OCI-M2 (cell line): ENCODE data around the gene COL25A1.
"Not testable (repeated sequence)": the region's sequence is repeated elsewhere in the genome, so short reads cannot be mapped to it uniquely, and the experiment has no call there.

Source experiments
- DNase-seq: peaks from one replicate; lab custom pipeline; 2025; ENCODE audit not compliant: unreplicated experiment; lab: John Stamatoyannopoulos, UW

The COL25A1 gene

DNA sequence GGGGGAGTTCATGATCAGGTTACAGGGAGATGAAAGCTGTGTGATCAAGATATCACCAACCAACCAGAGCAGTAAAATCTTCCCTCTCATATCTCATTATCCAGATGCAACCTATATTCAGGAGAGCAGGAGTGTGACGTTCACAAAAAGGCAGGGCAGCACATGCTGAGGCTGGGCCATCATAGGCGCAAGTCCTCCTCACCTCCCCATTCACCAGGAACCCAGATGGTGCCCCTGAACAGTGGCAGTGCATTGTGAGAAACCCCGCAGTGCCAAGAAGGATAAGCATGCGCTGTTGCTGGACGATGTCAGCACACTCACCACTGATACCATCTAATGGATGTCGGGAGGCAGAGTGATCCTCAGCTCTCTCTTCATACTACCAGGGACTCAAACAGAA lies 170.9 kb downstream of the COL25A1 start:
- no peak for DNase-seq

- no peak for DNase-seq
Measured at GRCh38 chr4:109128589-109128988, 173.9 kb downstream of the COL25A1 start.

GRCh38 chr4:109127866-109128265 lies 174.6 kb downstream of the COL25A1 start:
- no peak for DNase-seq

GRCh38 chr4:109126856-109127255 lies 175.6 kb downstream of the COL25A1 start:
- DNase-seq: no peak

GRCh38 chr4:109125084-109125483 lies 177.4 kb downstream of the COL25A1 start:
- DNase-seq: no peak

GRCh38 chr4:109123951-109124350 lies 178.5 kb downstream of the COL25A1 start:
- DNase-seq: no peak

GRCh38 chr4:109121561-109121960 lies 180.9 kb downstream of the COL25A1 start:
- DNase-seq: no peak

GRCh38 chr4:109119852-109120251 lies 182.6 kb downstream of the COL25A1 start:
- no peak for DNase-seq

- no peak for DNase-seq
Measured at GRCh38 chr4:109118635-109119034, 183.8 kb downstream of the COL25A1 start.

- DNase-seq: no peak
Measured at GRCh38 chr4:109114501-109114900, 188.0 kb downstream of the COL25A1 start.

- DNase-seq: no peak
Measured at GRCh38 chr4:109113521-109113920, 188.9 kb downstream of the COL25A1 start.

GRCh38 chr4:109111031-109111430 lies 191.4 kb downstream of the COL25A1 start:
- no peak for DNase-seq

- not testable (repeated sequence) for DNase-seq
Measured at GRCh38 chr4:109108215-109108614, 194.2 kb downstream of the COL25A1 start.

DNA sequence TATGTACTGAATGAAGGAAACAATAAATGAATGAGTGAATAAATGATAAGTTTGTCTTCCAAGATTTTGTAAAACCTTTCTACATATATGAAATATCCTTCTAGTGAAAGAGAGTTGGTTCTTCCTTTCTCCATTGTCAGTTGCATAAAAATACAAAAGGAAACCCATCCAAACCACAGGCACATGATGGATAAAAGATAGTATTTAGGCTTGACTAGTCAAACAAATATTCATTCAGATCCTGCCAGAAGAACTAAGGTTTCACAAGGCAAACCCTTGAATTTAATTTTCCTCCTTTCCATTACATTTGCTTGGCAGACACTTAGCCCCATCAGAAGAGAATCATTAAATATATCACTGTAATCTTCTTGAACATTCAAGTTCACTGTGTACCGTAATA lies 208.4 kb downstream of the COL25A1 start:
- no peak for DNase-seq

- DNase-seq: no peak
Measured at GRCh38 chr4:109091727-109092409, 210.6 kb downstream of the COL25A1 start.

GRCh38 chr4:109083911-109084310 lies 218.5 kb downstream of the COL25A1 start:
- no peak for DNase-seq

DNA sequence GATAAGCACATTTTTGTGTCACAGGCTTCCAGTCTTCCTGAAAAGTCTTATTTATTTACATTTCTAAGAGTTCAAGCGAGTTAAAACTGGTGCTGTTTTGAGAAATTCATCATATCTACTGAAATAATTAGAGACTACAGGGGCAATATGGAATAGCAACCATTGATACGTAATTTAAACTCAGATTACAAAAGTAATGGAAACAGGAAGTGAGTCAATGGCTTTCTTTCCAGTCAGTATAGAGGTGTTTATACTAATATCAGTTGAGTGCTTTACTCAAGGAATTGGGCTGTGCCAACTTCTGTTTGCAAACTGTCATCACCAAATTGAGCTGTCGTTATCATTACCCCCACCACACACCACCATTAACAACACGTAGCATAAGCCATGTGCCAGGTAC lies 222.7 kb downstream of the COL25A1 start:
- DNase-seq: no peak

DNA sequence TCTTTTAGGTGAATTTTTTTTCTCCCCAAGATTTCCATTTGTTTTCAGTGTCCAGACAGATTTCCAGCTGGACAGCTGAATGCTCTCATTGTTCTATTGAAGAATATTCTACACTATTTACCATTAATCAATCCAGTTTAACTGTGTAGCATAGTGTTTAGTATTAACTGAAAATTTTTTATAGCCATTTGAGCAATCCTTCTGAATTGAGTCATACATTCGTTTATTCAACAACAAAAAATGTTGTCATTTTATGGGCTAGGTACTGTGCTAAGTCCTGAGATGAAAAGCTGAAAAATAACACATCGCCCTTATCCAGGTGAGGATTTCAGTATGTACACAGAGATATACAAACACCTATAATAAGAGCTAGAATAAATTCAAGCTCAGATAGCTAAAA lies 223.3 kb downstream of the COL25A1 start:
- no peak for DNase-seq

DNA sequence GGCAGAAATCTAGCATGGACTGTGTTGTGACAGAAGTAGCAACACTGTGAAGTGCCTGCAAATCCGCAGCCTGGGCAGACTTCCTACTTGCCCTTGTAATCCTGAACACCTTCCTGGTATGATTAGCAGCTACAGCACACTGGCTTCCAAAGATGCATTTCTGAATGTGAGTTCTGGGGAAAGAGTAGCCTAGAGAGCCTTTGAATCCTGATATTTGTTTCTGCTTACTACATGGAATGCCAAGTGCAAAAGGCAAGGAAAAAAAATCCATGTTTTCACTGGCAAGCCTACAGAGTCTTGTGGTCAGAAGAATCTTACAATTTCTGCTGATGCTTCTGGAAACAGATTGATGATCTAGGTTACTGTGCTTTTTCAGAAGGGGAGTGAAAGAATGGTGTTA lies 223.7 kb downstream of the COL25A1 start:
- DNase-seq: no peak

DNA sequence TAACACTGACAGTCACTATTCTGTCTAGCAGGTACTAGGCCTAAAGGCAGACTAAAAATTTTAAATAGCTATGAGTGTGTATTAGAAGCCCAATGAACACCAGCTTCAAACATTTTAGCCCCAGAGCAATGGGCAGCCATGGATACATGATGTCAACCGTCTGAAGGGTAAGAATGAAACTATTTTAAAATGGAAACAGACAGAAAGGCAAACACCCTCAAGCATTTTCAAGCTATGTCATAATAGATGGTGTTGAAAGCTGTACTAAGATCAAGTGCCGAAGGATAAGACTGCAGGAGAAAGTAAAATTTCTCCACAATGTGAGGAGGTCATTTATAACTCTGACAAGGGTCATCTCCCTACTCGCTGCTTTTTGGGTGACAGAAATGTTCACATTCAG lies 225.0 kb downstream of the COL25A1 start:
- DNase-seq: no peak

DNA sequence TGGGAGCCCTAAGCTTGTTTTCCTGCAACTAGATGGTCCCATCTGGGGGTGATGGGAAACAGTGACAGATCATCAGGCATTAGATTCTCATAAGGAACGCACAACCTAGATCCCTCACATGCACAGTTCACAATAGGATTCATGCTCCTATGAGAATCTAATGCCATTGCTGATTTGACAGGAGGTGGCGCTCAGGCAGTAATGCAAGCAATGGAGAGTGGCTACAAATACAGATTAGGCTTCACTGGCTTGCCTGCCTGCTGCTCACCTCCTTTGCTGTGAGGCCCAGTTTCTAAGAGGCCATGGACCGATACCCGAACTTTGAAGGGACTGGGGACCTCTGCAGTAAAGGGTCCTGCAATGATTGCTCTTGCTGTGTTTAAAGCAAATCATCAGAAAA lies 225.7 kb downstream of the COL25A1 start:
- DNase-seq: not testable (repeated sequence)

DNA sequence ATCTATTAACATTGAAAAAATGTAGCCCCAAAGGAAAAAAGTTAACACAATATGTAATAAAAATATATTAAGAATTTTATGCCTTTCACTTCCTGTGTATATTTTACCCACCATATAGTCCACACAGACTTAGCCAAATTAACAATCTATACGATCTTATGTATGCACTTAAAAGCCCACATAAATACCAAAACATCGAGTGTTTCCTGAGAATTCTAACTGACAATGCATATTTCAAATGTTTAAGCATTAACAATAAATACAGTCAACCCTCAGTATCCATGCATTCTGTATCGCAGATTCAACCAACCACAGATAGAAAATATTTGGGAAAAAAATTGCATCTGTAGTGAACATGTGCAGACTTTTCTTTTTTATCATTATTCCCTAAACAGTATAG lies 226.8 kb downstream of the COL25A1 start:
- DNase-seq: no peak

GRCh38 chr4:109072595-109072994 lies 229.9 kb downstream of the COL25A1 start:
- no peak for DNase-seq
